NCI-H1092 treated with DMSO at 0.1 percent for 48 hours (cell line): Measurements from ENCODE around the gene NEU4.

Experiments
- DNase-seq: peaks from one replicate; lab custom pipeline; 2025; lab: John Stamatoyannopoulos, UW

NEU4 gene

DNA sequence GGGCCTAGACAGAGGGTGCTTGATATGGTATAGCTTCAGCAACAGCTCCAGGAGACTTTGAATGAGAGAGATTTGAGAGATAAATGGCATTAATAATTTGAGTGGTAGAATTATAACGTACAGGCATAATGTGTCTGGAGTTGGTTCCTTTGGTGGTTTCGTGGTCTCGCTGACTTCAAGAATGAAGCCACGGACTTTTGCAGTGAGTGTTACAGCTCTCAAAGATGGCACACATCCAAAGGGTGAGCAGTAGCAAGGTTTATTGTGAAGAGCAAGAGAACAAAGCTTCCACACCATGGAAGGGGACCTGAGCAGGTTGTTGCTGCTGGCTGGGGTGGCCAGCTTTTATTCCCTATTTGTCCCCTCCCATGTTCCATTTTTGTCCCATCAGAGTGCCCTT is 26.6 kb downstream of the NEU4 start:
- DNase-seq, result no peak

DNA sequence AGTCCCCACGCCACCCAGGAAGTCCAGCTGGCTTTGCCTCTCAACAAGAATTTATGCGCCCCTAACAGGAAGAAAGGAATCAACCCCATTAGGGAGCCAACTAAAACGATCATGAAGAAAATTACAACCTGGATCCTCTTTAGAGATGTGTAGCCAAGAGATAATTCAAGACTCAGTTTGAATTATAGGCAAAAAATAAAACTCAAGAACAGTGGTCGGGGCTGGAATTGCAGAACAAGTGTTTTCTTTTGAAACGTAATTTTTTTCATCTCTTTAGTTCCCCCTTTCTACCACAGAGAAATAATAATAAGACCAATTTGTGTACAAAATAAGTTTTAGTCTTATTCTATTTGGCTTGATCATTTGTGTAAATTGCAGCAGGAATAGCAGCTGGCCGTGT is 27.3 kb downstream of the NEU4 start:
- DNase-seq, result no peak

DNA sequence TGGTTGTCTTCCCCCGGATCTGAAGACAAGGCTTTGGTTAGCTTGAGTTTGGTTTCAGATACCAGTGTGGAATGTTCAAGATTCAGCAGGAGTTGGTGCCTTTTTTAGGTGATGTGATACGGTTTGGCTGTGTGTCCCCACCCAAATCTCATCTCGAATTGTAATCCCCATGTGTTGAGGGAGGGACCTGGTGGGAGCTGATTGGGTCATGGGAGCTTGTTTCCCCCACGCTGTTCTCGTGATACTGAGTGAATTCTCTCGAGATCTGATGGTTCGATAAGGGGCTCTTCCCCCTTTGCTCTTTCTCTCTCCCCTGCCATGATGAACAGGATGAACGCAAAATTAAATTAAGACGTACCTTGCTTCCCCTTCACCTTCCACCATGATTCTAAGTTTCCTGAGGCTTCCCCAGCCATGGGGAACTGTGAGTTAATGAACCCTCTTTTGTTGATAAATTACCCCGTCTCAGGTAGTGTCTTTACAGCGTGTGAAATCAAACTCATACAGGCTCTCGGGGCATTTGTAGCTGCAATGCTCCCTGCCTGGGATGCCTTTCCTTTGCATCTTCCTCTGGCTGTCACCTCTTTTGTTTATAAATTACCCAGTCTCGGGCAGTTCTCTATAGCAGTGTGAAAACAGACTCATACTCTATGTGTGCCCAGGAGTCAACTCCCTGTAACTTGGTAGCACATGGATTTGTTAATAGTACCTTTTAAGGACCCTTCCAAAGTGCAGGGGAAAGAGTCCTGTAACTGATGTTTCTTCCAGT is 28.4 kb downstream of the NEU4 start:
- no peak for DNase-seq

DNA sequence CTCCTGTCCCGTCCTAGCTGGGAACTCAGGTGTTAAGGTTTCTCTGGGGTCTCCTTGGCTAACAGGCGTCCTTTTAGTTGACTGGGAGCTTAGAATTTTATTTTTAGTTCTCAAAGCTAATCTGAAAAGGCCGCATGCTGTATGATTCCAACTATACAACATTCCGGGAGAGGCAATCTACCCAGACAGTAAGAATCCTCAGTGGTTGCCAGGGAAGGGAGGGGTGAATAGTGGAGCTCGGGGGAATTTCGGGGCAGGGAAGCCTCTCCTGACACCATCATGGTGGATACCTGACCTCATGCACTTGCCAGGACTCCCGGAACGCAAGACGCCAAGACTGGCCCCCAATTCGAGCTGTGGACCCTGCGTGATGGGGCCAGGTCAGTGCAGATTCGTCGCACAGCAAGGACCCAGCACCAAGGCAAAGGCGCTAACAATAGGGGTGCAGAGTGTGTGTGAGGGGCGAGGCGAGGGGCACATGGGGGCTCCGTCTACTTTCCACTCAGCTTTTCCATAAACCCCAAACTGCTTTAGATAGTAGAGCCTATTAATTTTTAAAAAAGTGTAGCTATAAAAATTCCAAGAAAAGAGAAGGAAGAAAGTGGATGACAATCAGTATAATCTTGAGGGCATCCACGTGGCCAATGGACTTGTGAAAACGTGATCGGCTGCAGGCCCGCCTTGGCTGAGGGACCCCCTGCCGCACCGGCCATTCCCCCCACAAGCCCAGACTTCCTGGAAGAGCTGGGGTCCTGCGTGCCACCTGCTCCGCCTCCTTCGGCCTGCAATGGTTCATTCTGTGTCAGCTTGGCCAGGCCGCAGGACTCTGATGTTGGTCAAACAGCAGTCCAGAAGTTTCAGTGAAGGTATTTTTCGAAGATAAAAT is 32.4 kb downstream of the NEU4 start:
- no peak for DNase-seq

DNA sequence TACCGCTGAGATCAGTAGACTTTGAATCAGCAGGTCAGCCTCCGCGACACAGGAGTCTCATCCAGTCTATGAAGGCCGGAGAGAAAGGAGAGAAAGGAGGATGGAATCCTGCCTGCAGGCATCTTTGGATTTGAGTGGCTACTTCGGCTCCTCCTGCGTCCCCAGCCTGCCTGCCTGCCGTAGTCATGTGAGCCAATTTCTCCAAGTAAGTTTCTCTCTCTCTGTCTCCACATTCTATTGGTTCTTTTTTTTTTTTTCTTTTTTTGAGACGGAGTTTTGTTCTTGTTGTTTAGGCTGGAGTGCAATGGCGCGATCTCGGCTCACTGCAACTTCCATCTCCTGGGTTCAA is 33.0 kb downstream of the NEU4 start:
- DNase-seq, result no peak

DNA sequence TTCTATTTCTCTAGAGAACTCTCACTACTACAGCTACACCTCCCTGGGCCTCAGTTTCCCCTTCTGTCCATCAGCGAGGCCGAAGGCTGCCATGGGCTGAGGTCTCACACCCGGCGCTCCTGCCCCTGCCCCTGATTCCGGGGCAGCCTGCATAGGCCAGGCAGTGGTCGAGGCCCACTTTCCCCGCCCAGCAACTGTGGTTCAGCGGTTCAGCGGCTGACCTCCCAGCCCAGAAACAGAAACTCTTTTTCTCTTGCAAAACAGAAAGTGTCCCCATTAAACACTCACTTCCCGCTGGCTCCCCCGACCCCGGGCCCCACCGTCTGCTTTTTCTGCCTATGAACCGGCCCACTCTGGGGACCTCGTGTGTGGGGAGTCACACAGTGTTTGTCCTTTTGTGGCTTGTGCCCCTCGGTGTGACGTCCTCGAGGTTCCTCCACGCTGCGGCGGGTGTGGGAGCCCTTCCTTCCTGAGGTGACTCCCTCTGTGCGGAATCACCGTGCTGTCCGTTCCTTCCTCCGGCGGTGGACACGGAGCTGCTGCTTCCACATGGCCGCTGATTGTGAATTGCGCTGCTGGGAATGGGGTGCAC is 33.7 kb downstream of the NEU4 start:
- DNase-seq, result no peak

DNA sequence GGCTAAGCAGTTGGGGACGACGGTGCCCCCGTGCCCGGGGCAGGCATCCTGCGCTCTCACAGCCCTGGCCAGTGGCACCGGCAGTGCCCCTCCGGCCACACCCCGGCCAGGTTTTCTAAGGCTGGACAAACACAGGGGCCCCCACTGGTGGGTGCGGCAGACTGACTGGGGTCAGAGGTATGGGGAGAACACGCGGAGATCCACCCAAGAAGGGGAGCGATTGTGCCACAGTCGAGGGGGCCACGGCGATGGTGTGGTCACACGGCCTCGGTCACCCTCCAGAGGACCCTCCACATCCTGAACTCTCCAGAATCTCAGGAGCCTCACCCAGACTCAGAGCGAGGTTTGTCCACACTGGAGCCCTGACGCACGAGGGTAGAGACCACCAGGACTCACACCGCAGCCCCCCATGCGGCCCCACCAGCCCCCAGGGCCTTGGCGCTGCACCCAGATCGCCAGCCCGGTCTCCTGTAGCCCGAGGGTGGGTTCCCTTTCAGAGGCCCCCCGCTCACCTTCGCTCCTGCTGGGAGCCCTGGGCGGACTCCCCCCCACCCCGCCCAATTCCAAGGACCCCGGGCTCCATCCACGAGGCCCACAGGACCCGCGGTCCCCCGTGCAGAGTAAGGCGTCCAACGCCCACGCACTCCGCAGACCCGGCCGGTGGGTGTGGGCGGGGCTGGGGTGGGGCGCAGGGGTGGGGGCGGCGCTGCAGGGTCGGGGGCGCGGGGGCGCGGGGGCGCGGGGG is 34.5 kb downstream of the NEU4 start:
- no peak for DNase-seq

DNA sequence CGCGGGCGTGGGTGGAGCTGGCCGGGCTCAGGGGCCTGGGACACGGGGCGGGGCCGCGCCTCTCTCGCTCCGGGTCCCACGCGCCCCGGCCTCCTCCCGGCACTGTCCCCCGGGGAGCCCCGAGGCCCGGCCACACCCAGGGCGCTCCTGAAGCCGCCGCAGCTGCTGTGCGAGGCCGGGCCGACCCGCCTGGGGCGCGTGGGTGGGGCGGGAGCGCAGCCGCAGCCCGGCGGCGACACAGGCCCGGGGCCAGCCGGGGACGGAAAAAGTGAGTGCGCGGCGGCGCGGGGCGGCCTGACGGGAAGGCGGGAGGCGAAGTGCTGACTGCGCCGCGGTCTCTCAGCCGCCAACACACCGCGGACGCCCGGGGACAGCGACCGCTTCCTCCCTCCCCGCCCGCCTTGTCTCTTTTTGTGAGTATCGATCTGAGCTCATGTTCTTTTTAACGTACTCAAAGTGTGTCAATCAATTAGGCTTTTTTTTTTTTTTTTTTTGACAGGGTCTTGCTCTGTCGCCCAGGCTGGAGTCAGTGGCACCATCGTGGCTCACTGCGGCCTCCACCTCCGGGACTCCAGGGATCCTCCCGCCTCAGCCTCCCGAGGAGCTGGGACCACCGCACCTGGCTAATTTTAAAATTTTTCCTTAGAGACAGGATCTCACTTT is 35.2 kb downstream of the NEU4 start:
- DNase-seq, result no peak

DNA sequence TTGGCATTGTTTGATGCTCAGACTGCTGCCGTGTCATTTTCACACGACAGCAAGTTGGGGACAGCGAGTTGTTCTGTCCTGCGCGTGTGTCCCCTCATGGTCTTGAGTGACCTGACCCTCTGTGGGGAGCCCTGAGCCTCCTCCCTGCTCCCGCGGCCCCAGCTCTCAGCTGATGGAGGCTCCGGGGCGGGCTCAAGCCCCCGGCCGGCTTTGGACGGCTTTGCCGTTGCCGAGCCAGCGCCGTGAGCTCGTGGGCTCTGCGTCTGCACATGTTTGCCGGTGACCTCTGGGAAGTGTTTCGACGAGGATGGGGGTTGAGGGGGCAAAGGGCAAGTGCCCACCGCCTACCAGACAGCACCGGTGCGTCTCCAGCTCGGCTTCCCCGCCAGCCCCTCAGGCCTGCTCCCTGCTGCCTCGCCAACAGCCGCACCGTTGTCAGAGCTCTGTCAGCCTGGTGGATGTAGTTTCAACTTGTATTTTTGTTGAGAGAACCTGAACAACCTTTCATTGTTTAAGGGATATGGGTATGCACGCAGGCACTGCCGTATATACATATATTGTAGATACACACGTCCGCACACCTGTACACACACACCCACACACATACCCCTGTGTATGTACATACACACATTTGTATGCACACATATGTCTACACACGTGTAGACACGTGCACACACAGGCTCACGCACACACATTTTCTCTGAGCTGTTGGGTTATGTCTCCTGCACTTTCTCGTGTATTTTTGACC is 36.0 kb downstream of the NEU4 start:
- DNase-seq, result no peak

DNA sequence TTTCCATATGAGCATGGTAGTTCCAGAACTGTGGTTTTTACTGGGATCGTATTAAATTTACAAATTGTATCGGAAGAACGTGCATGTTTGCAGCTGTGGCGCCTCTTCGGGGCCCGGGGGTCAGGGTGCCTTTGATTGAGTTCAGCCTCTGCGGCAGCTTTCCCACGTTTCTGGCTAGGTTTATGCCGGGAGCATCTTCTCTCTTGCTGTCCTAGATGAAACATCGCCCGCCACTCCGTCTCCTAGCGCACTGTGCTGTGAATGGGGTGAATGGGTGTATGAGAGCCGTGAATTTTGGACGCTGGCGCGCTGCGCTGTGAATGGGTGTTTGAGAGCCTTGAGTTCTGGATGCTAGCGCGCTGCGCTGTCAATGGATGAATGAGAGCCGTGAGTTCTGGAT is 37.4 kb downstream of the NEU4 start:
- no peak for DNase-seq

DNA sequence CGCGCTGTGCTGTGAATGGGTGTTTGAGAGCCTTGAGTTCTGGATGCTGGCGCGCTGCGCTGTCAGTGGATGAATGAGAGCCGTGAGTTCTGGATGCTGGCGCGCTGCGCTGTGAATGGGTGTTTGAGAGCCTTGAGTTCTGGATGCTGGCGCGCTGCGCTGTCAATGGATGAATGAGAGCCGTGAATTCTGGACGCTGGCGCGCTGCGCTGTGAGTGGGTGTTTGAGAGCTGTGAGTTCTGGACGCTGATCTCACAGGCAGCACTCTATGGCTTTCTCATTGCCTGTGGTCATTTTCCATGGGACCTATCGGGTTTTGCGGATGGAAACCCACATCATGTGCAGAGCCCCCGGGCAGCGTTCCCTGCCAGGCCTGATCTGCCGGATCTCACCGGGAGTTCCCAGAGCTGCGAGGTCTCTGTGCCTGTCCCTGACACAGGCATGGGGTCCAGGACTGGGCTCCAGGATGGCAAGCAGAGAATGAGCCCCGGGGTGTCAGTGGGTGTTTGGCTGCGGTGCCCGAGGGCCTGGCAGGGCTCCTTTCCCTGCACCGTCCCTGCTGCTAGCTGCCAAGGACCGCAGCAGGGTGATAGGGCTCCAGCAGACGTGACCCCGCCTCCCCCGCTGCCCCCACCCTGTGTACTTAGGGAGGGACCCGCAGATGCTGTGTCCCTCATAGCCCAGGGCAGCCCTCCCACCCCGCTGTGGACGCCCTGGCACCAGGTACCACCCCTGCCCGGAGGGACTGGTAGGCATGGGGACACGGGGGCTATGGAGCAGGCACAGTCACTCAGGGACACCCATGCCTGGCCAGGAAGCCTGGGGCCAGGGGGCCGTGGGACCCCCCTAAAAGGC is 40.0 kb downstream of the NEU4 start:
- no peak for DNase-seq

DNA sequence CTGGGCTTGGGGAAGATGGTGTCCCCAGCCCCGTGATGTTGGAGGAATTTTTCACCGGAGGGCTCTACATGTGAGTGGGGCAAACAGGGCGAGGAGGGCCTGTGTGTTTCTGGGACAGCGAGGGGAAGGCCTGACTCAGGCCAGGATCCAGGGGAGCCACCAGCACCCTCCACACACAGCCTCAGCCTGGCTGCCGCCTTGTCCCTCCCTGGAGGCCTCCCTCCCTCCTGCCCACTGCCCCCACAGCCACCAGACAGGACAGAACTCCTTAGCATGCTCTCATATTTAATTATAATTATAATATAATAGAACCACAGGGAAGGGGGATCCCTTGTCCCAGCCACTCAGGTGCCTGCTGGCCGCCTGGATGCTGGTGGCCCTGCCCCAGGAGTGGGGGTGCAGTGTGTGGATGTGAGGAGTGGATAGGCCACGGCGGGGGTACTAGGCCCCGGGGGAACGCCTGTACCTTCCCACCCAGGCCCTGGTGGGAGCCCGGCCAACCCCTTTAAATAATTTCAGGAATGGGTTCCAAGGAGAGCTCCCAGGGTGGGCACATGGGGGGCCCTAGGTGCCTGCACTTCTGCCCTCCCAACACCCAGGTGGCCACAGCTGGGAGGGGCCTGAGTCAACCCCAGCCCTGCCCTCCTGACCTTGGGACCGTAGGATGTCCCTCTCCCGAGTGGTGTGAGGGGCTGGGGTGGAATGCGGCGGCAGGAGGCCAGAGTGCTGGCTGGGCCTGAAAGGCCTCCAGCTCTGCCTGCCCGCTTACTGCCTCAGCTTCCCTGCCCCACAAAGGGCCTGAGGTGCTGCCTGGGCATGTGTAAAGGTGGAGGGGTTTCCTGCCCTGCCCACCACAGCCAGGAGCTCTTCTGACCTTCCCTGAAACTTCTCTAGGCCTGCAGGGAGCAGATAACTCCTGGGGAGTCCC is 40.9 kb downstream of the NEU4 start:
- no peak for DNase-seq

DNA sequence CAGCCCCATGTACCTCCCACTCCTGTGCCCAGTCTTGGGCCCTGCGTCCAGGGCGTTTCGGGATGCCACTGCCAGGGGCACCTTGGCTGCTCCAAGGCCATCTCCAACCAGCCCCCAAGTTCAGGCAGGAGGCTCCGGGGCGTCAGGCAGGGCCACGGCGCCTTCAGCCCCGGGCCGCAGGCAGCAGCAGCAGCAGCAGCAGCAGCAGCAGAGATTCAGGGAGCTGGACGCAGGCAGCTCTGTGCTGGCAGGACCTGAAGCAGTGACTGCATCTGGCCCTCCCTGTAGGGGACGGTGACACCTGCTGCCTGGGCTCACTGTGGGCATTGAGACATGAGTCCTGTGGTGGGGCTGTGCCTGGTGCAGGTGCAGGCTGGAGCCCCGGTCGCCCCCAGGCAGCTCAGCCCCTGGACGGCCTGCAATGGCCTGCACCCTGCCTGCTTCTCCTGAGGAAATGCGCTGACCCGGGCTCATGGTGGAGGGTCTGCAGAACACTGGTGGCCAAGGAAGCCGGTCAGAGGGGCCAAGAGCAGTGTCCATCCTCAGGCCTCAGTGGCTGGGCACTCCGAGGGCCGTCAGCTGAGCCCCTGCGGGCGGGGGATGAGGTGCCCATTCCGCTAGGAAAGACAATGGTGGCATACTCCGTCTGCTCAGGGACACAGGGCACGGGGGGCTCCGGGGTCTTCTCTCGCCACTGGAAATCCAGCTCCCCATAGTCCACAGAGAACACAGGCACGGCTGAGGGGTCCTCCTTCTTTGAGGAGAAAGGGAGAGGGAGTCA is 41.7 kb downstream of the NEU4 start:
- DNase-seq, result no peak

DNA sequence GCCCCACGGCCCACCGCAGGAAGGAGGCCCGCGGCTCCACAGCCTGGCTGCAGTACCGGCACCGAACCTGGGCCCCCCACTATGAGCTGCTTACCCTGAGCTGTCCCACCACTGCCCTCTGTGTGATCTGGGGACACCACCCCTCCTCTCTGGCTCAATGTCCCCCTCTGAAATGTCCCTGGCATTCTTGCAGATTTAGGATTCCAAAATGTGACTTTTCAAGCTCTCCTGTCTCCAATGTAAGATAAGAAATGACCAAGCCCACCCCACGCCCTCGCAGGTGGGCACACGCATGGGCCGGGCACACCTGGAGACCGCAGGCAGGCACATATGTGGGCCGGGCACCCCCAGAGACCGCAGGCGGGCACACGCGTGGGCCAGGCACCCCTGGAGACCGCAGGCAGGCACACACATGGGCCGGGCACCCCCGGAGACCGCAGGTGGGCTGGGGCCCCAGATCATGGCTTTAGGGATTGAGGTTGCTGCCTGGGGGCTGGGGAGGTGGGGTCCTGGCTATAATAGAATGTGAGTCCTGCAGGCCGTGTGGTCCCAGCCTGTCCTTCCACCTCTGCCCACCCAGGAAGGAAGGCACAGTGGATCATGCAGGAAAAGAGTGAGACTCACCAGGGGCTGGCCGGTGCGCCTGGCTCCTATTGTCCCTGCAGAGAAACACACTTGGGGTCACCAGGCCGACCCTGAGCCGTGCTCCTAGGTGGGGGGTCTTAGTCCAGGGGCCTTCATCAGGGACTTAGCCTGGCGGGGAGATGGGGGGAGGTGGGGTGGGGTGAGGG is 42.5 kb downstream of the NEU4 start:
- no peak for DNase-seq

DNA sequence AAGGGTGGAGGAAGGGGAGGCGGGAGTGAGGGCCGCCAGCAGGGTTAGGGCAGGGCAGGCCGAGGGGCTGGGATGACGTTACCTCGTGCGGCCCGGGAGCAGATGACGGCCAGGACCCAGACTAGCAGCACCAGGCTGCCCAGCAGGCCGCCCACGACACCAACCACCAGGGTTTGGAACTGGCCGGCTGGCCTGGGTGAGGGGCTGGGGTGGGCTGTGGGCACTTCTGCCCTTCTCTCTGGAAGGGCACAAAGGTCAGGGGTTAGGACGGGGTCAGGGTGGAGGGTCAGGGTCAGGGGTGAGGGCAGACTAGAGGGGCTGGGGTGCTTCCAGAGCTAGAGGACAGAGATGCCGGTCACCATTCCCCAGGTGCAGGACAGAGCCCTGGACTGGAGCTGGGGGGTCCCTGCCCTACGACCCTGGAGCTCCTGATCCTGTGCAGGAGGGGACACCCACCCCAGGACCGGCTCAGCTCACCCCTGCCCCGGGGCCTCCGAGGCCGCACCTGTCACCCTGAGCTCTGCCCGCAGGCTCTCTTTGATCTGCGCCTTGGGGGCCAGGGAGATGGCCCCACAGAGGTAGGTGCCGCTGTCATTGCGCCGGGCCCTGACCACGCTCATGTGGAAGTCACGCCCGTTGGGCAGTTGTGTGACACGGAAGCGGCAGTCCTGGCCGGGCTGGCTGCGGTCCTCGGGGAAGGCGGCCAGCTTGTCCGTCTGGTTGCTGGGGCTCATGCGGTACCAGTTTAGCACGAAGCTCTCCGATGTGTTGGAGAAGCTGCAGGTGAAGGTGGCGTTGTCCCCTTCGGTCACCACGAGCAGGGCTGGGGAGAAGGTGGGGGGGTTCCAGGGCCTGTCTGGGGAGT is 43.4 kb downstream of the NEU4 start:
- no peak for DNase-seq

DNA sequence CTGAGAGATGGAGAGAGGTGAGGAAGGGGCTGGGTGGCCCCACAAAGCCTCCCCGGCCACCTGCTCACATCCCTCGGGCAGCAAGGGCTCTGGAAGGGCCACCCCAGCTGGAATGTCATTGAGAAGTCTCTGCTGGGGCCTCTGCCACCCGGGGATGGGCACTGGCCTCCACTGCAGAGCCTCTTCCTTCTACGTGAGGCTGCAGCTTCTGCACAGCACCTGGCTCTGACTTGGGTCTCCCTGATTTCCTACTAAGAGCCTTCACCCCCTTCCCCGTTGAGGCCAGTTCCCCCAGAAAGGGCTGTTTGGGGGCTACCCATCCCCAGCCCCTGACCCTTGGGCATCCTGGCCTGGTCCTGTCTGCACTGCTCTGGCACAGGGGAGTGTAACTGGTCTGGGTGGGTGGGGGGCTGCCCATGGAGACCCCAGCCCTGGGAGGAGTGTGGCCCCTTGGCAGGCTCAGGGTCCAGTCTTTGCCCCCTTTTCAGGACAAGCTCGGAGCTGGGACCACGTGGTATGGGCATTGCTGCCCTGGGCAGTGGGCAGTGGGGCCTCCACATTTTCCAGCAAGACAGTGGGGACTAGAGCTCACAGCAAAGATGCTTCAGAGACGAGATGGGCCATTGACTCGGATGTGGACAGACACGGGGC is 44.1 kb downstream of the NEU4 start:
- no peak for DNase-seq
